GM18517 (cell line): Measurements from ENCODE around the gene RIC3.

ENCODE experiments used
- ATAC-seq: cut with Tn5 transposase; IDR thresholded peaks from one replicate; pipeline ENCODE4 v1.9.1; 2021; ENCODE audit warnings: mild to moderate bottlenecking, moderate library complexity; ENCODE audit not compliant: unreplicated experiment

The RIC3 gene

GRCh38 chr11:8168485-8169257 lies at the start of gene RIC3:
Gene RIC3 (minus strand): TSS chr11:8169025. CDS start chr11:8168989, 36 bp downstream.
- ATAC-seq: no peak

- ATAC-seq: no peak
Measured at GRCh38 chr11:8218409-8218808, 49.6 kb upstream of the RIC3 start.

- ATAC-seq: no peak
Measured at GRCh38 chr11:8217926-8218325, 49.1 kb upstream of the RIC3 start.

- ATAC-seq: no peak
Measured at GRCh38 chr11:8217136-8217535, 48.3 kb upstream of the RIC3 start.

- ATAC-seq: no peak
Measured at GRCh38 chr11:8213376-8213775, 44.6 kb upstream of the RIC3 start.

GRCh38 chr11:8209208-8209807 lies 40.5 kb upstream of the RIC3 start:
- no peak for ATAC-seq

- ATAC-seq: no peak
Measured at GRCh38 chr11:8207080-8208000, 38.5 kb upstream of the RIC3 start.

- no peak for ATAC-seq
Measured at GRCh38 chr11:8206251-8207079, 37.6 kb upstream of the RIC3 start.

- ATAC-seq: no peak
Measured at GRCh38 chr11:8205566-8205965, 36.7 kb upstream of the RIC3 start.

- no peak for ATAC-seq
Measured at GRCh38 chr11:8204596-8204995, 35.8 kb upstream of the RIC3 start.

GRCh38 chr11:8204025-8204424 lies 35.2 kb upstream of the RIC3 start:
- no peak for ATAC-seq

- no peak for ATAC-seq
Measured at GRCh38 chr11:8203414-8203715, 34.5 kb upstream of the RIC3 start.

- no peak for ATAC-seq
Measured at GRCh38 chr11:8202516-8203413, 33.9 kb upstream of the RIC3 start.

GRCh38 chr11:8201644-8202365 lies 33.0 kb upstream of the RIC3 start:
- ATAC-seq: peak; percentile 64

GRCh38 chr11:8199676-8200075 lies 30.9 kb upstream of the RIC3 start:
- ATAC-seq: no peak

GRCh38 chr11:8196749-8197148 lies 27.9 kb upstream of the RIC3 start:
- no peak for ATAC-seq

GRCh38 chr11:8194956-8195355 lies 26.1 kb upstream of the RIC3 start:
- ATAC-seq: no peak

- ATAC-seq: no peak
Measured at GRCh38 chr11:8192896-8193209, 24.0 kb upstream of the RIC3 start.
